ENCODE measurements around the gene SPAG16. TPM values are rescaled to one million over a fixed set of nuclear protein-coding genes. Genes with fewer than 3 reads are reported as not detected.

Gene SPAG16
- total RNA-seq, 4 donors from 2014 or later = 1.2 to 30.8 (median 16.2) TPM

DNA sequence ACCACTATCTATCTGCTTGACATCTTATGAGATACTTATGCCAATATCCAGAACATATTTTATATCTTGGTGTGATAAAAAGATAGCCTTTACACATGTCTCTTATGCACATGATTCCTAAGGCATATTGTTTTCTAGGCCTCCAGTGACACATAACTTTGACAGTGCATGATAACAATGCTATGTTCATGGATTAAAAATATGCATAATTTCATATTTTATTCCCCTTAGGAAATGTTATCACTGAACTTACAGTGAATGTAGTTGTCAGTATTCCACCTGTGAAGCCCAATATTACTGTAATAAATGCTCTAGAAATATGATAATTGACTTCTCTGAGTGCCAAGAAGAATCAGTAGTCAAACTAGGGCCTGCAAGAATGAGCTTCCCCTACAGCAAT lies 532.3 kb downstream of the SPAG16 start:
- Histone ChIP-seq H3K4me1 (no peaks in the 10 kb centered on the region), H3K9me3 (no peaks in the 10 kb centered on the region), H3K36me3 (no peaks in the 10 kb centered on the region), H3K4me3 (no peak overlapping the region), H3K27me3 (no peaks in the 10 kb centered on the region), H3K27ac (no peak overlapping the region)
- in situ Hi-C loops (cut with MboI; ENCODE audit: low pct_ligation_motif_present in 1 of 4, low pct_unique_long_range_greater_than_20kb in 1 of 4, low sequenced_read_pairs in 3 of 4) = no loop called here
- TF ChIP-seq POLR2A (IDR thresholded peaks at IDR 0.05) (no peak), EP300 (IDR thresholded peaks at IDR 0.05; ENCODE audit: low read depth) (no peak), POLR2AphosphoS5 (IDR thresholded peaks at IDR 0.05) (no peak)
- TF ChIP-seq, protein P1, sequence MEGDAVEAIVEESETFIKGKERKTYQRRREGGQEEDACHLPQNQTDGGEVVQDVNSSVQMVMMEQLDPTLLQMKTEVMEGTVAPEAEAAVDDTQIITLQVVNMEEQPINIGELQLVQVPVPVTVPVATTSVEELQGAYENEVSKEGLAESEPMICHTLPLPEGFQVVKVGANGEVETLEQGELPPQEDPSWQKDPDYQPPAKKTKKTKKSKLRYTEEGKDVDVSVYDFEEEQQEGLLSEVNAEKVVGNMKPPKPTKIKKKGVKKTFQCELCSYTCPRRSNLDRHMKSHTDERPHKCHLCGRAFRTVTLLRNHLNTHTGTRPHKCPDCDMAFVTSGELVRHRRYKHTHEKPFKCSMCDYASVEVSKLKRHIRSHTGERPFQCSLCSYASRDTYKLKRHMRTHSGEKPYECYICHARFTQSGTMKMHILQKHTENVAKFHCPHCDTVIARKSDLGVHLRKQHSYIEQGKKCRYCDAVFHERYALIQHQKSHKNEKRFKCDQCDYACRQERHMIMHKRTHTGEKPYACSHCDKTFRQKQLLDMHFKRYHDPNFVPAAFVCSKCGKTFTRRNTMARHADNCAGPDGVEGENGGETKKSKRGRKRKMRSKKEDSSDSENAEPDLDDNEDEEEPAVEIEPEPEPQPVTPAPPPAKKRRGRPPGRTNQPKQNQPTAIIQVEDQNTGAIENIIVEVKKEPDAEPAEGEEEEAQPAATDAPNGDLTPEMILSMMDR (IDR thresholded peaks at IDR 0.05) = no peak
- intact Hi-C loops (cut with DNase I; ENCODE audit: low total_unique reads) = no loop called here
- no peak for DNase-seq

DNA sequence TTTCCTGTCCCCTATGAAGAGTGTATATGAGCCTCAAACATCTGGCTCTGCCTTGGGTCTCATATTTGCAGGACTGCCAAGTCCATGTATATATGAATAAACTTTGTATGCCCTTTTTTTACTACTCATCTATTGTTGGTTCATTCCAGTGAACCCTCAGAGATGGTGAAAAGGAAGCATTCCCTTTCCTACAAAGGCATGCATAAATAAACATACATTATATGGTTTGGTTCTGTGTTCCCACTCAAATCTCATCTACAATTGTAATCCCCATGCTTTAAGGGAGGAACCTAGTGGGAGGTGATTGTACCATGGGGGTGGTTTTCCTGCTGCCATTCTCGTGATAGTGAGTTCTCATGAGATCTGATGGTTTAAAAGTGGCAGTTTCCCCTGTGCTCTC lies 534.2 kb downstream of the SPAG16 start:
- no peaks in the 10 kb centered on the region for H3K9me3 ChIP-seq
- no peaks in the 10 kb centered on the region for H3K36me3 ChIP-seq
- H3K4me3 ChIP-seq = no peak overlapping the region
- 36 to 50% methylated on average over 1 of the region's 1 CpG for WGBS, 2 donors (ENCODE audit: low coverage in 1 of 2)
- H3K4me1 ChIP-seq = no peaks in the 10 kb centered on the region
- TF ChIP-seq POLR2AphosphoS5 (IDR thresholded peaks at IDR 0.05) = no peak
- TF ChIP-seq POLR2A (IDR thresholded peaks at IDR 0.05) = no peak
- TF ChIP-seq, protein P1 (IDR thresholded peaks at IDR 0.05) = no peak
- TF ChIP-seq EP300 (IDR thresholded peaks at IDR 0.05; ENCODE audit: low read depth) = no peak
- in situ Hi-C loops (cut with MboI; ENCODE audit: low pct_ligation_motif_present in 1 of 4, low pct_unique_long_range_greater_than_20kb in 1 of 4, low sequenced_read_pairs in 3 of 4) = no loop called here
- H3K27ac ChIP-seq = no peak overlapping the region
- no peaks in the 10 kb centered on the region for H3K27me3 ChIP-seq
- DNase-seq = no peak
- intact Hi-C loops (cut with DNase I; ENCODE audit: low total_unique reads) = no loop called here

DNA sequence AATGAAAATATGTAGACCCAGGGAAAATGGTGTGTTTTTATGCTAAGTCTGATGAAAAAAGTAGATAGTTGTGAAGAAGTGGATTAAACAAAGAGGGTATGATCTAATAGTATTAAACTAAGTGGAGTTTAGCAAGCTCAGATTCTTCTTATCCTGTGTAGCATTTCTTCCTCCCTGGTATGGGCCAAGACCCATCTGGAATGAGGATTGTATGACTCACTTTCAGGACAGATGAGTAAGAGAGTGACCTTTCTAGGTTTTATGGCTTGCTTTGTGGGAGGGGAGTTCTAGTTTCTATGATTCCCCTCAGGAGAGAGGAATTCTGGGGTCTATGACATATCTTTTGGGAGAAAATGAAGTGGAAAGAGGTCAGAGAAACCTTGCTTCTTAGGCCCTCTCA lies 550.1 kb downstream of the SPAG16 start:
- DNase-seq = no peak
- H3K27me3 ChIP-seq = no peaks in the 10 kb centered on the region
- in situ Hi-C loops (cut with MboI; ENCODE audit: low pct_ligation_motif_present in 1 of 4, low pct_unique_long_range_greater_than_20kb in 1 of 4, low sequenced_read_pairs in 3 of 4) = no loop called here
- intact Hi-C loops (cut with DNase I; ENCODE audit: low total_unique reads) = no loop called here
- TF ChIP-seq EP300 (IDR thresholded peaks at IDR 0.05; ENCODE audit: low read depth) = no peak
- no peak for TF ChIP-seq POLR2A (IDR thresholded peaks at IDR 0.05)
- no peak for TF ChIP-seq POLR2AphosphoS5 (IDR thresholded peaks at IDR 0.05)
- TF ChIP-seq, protein P1 (IDR thresholded peaks at IDR 0.05) = no peak
- H3K4me3 ChIP-seq = no peak overlapping the region
- no peaks in the 10 kb centered on the region for H3K9me3 ChIP-seq
- no peak overlapping the region for H3K27ac ChIP-seq
- no peaks in the 10 kb centered on the region for H3K4me1 ChIP-seq
- H3K36me3 ChIP-seq = no peaks in the 10 kb centered on the region

DNA sequence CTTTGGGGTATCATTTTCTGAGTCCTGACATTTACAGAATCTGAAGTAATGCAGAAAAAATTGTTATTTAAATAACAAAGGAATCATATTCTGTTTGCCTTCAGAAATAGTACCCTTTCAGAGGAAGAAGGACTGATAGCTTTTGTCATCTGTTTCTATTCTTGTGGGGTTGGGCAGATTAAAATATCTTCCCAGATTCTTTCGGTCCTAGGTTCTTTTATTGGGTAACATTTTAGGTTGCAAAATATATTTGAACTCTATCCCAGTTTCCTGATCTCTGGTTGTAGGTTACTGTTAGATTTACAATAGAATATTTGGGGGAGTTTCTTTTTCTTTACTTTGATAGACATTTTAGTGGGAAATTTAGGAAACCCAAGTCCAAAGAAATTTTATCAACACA lies 550.5 kb downstream of the SPAG16 start:
- Histone ChIP-seq H3K36me3 (no peaks in the 10 kb centered on the region), H3K27me3 (no peaks in the 10 kb centered on the region), H3K4me1 (no peaks in the 10 kb centered on the region), H3K9me3 (no peaks in the 10 kb centered on the region), H3K4me3 (no peak overlapping the region), H3K27ac (no peak overlapping the region)
- WGBS, 2 donors (ENCODE audit: low coverage in 1 of 2) = 64 to 67% methylated on average over 1 of the region's 1 CpG
- intact Hi-C loops (cut with DNase I; ENCODE audit: low total_unique reads) (no loop called here), in situ Hi-C loops (cut with MboI; ENCODE audit: low pct_ligation_motif_present in 1 of 4, low pct_unique_long_range_greater_than_20kb in 1 of 4, low sequenced_read_pairs in 3 of 4) (no loop called here)
- TF ChIP-seq POLR2AphosphoS5 (IDR thresholded peaks at IDR 0.05) = no peak
- TF ChIP-seq POLR2A (IDR thresholded peaks at IDR 0.05) = no peak
- TF ChIP-seq, protein P1 (IDR thresholded peaks at IDR 0.05) = no peak
- TF ChIP-seq EP300 (IDR thresholded peaks at IDR 0.05; ENCODE audit: low read depth) = no peak
- no peak for DNase-seq

Data from transverse colon (tissue), 4 donors.